Nephron progenitor cell (in vitro differentiated cells): ENCODE measurements around the gene A4GALT.
A peak's percentile ranks its signal among the peaks of the same experiment; 100 is the strongest.

Experiments
- DNase-seq: peaks from one replicate; pipeline ENCODE4 v3.0.0; 2021
- H3K27ac Mint-ChIP-seq: 2 replicates; pipeline ENCODE4 v1.8.0; 2021; ENCODE audit warnings: mild to moderate bottlenecking, moderate library complexity, mixed read lengths
- H3K27me3 Mint-ChIP-seq: 2 replicates; pipeline ENCODE4 v1.8.0; 2021; ENCODE audit warnings: mild to moderate bottlenecking, low read depth, mixed read lengths; ENCODE audit not compliant: poor library complexity
- H3K36me3 Mint-ChIP-seq: 2 replicates; pipeline ENCODE4 v1.8.0; 2021; ENCODE audit warnings: low read depth, mixed read lengths
- H3K4me1 Mint-ChIP-seq: 2 replicates; pipeline ENCODE4 v1.8.0; 2021; ENCODE audit warnings: mixed read lengths
- H3K4me3 Mint-ChIP-seq: 2 replicates; pipeline ENCODE4 v1.8.0; 2021; ENCODE audit warnings: mild to moderate bottlenecking, moderate library complexity, mixed read lengths
- H3K9me3 Mint-ChIP-seq: 2 replicates; pipeline ENCODE4 v1.8.0; 2021; ENCODE audit warnings: mild to moderate bottlenecking, moderate library complexity, mixed read lengths
- TF ChIP-seq, protein P1 (sequence below): fragments of 200-600 bp; sonication (generic); IDR thresholded peaks from 2 replicates; pipeline ENCODE4 v1.5.0; 2021; ENCODE audit warnings: antibody characterized with exemption

Gene A4GALT

DNA sequence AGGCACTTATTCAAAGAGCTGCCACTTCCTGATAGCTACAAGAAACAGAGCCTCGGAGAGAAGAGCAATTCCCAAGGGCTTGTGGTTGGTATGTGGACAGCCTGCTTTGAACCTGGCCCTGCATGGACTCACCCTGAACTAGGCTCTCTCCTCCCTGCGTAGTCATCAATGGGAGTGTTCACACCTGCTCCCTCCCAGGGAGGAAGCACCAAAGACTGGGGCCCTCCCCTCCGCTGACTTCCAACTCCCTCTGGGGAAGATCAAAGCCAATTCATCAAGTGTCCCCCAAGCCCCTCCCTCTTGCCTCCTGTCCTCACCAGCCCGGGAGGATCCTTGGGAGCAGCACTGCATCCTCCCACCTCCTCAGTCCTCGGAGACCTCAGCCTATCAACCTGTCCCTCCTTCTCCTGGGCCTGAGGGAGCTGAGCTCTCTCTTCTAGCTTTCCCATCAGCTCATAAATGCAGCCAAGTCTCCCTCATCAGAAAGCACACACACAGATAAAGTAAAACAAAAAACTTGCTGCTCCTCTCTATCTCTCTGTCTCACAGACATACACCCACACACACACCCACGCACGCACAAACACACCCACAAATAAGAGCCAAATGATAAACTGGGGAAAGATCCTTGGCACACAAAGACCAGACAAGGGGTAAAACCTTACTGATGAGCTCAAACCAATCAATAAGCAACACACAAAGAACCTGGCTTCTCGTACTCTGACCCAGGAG, 3.3 kb downstream of the A4GALT start:
- peaks cover 48% of the 10 kb centered on the region for H3K4me1 Mint-ChIP-seq
- H3K27me3 Mint-ChIP-seq: peaks cover 57% of the 10 kb centered on the region
- peak overlapping the region; percentile 5 for H3K4me3 Mint-ChIP-seq
- H3K36me3 Mint-ChIP-seq: no peaks in the 10 kb centered on the region
- no peaks in the 10 kb centered on the region for H3K9me3 Mint-ChIP-seq
- DNase-seq: peak; percentile 47
- peak overlapping the region; percentile 0 for H3K27ac Mint-ChIP-seq
- TF ChIP-seq, protein P1, sequence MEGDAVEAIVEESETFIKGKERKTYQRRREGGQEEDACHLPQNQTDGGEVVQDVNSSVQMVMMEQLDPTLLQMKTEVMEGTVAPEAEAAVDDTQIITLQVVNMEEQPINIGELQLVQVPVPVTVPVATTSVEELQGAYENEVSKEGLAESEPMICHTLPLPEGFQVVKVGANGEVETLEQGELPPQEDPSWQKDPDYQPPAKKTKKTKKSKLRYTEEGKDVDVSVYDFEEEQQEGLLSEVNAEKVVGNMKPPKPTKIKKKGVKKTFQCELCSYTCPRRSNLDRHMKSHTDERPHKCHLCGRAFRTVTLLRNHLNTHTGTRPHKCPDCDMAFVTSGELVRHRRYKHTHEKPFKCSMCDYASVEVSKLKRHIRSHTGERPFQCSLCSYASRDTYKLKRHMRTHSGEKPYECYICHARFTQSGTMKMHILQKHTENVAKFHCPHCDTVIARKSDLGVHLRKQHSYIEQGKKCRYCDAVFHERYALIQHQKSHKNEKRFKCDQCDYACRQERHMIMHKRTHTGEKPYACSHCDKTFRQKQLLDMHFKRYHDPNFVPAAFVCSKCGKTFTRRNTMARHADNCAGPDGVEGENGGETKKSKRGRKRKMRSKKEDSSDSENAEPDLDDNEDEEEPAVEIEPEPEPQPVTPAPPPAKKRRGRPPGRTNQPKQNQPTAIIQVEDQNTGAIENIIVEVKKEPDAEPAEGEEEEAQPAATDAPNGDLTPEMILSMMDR: no peak

DNA sequence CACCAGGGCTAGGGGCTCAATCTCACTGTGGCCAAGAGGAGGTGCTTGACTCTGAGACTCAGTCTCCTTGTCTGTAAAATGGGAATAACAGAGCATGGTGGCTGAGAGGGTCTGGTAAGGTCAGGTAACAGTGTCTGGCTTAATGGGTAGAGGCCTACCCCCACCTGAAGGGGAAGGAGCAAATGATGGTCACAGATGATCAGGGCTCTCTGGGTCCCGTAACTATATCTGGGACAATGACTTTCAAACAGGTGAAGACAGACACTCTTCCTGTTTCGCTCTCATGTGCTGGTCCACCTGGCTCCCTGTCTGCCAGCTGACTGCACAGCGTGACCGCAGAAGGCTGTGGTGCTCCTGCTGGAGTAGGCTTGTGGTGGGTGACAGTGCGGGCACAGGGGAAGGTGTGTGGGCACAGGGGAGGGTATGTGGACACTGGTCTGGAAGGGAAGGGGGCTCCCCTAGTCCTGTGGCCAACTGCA, 4.0 kb downstream of the A4GALT start:
- DNase-seq: no peak
- no peak overlapping the region for H3K4me3 Mint-ChIP-seq
- H3K27ac Mint-ChIP-seq: no peak overlapping the region
- H3K36me3 Mint-ChIP-seq: no peaks in the 10 kb centered on the region
- H3K9me3 Mint-ChIP-seq: no peaks in the 10 kb centered on the region
- peaks cover 48% of the 10 kb centered on the region for H3K4me1 Mint-ChIP-seq
- TF ChIP-seq, protein P1: no peak
- H3K27me3 Mint-ChIP-seq: peaks cover 50% of the 10 kb centered on the region

DNA sequence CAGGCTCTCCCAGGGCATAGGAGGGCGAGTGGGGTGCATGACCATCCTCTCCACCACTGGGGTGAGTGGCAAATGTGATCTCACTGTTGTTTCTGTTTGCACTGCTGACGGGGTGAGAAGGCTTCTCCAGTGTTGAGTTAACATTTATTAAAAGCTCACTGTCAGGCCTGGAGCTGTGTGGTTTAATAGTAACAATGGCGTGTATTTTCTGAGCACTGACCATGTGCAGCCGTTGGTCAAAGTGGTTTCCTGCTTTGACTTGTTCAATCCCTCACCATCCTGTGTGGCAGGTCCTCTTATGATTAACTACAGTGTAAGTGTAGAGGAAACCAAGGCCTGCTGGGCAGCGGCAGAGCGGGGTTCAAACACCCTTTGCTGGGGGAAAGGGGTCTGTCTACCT, 4.4 kb downstream of the A4GALT start:
- peaks cover 43% of the 10 kb centered on the region for H3K4me1 Mint-ChIP-seq
- H3K9me3 Mint-ChIP-seq: peaks cover 4% of the 10 kb centered on the region
- no peak for DNase-seq
- H3K27ac Mint-ChIP-seq: no peak overlapping the region
- no peaks in the 10 kb centered on the region for H3K36me3 Mint-ChIP-seq
- peaks cover 46% of the 10 kb centered on the region for H3K27me3 Mint-ChIP-seq
- TF ChIP-seq, protein P1: no peak
- no peak overlapping the region for H3K4me3 Mint-ChIP-seq

DNA sequence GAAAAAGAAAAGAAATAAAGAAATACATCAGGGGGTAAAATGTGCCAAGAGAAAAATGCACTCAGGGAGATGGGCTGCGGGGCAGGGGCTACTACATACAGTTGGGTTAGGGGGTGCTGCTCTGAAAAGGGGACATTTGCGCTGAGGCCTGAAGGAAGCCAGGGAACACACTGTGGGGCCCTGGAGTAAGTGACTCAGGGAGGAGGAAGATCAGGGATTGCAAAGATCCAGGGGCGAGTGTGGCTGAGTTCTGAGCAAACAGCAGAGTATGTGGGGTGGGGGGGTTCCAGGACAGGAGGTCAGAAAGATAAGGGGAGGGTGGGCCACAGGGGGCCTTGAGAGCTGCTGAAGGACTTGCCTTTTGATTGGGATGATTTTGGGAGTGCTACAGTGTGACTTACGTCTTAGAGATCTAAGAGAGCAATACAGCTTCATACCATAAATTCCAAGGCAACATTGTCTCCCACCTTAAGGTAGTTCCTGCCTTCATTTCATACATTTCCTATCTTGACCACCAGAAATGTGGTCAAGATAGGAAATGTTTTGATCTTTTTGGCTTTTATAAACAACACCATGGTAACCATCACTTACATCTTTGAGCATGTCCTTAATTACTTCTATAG, 5.8 kb downstream of the A4GALT start:
- peaks cover 14% of the 10 kb centered on the region for H3K9me3 Mint-ChIP-seq
- no peak overlapping the region for H3K4me3 Mint-ChIP-seq
- no peaks in the 10 kb centered on the region for H3K36me3 Mint-ChIP-seq
- TF ChIP-seq, protein P1: no peak
- no peak for DNase-seq
- peaks cover 40% of the 10 kb centered on the region for H3K4me1 Mint-ChIP-seq
- H3K27me3 Mint-ChIP-seq: peaks cover 38% of the 10 kb centered on the region
- H3K27ac Mint-ChIP-seq: no peak overlapping the region

DNA sequence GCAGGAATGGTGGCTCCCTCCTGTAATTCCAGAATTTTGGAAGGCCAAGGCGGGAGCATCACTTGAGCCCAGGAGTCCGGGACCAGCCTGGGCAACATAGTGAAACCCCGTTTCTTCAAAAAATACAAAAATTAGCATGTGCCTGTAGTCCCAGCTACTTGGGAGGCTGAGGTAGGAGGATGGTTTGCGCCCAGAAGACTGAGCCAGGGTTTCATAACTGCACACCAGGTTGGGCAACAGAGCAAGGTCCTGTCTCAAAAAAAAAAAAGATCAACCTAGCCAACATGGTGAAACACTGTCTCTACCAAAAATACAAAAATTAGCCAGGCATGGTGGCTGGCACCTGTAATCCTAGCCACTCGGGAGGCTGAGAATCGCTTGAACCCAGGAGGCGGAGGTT, 6.4 kb downstream of the A4GALT start:
- TF ChIP-seq, protein P1: no peak
- peaks cover 35% of the 10 kb centered on the region for H3K4me1 Mint-ChIP-seq
- peaks cover 32% of the 10 kb centered on the region for H3K27me3 Mint-ChIP-seq
- no peak overlapping the region for H3K4me3 Mint-ChIP-seq
- H3K9me3 Mint-ChIP-seq: peaks cover 19% of the 10 kb centered on the region
- H3K36me3 Mint-ChIP-seq: no peaks in the 10 kb centered on the region
- DNase-seq: no peak
- H3K27ac Mint-ChIP-seq: no peak overlapping the region
